Hepatocyte (in vitro differentiated cells): ENCODE data around the gene PAFAH1B1. TPM values are rescaled to one million over a fixed set of nuclear protein-coding genes. Genes with fewer than 3 reads are reported as not detected.
"Not testable (repeated sequence)": the region's sequence is repeated elsewhere in the genome, so short reads cannot be mapped to it uniquely, and the experiment has no call there.

ENCODE experiments used
- DNase-seq: peaks from one replicate; pipeline ENCODE4 v3.0.0-alpha.2; 2016; ENCODE audit warnings: low spot score
- H2AFZ ChIP-seq: fragments of 200-600 bp; sonication (generic); 2 replicates; pipeline ENCODE4 v1.6.0; 2016; ENCODE audit warnings: antibody characterized with exemption, mild to moderate bottlenecking
- H3K27ac ChIP-seq: fragments of 200-600 bp; sonication (generic); 2 replicates; pipeline ENCODE4 v1.5.1; 2016; ENCODE audit warnings: mild to moderate bottlenecking
- H3K27me3 ChIP-seq: fragments of 200-600 bp; sonication (generic); 2 replicates; pipeline ENCODE4 v1.6.1; 2016
- H3K36me3 ChIP-seq: fragments of 200-600 bp; sonication (generic); replicated peaks from 2 replicates; pipeline ENCODE4 v1.5.1; 2016; ENCODE audit warnings: low read depth; ENCODE audit not compliant: insufficient read depth
- H3K4me1 ChIP-seq: fragments of 200-600 bp; sonication (generic); 2 replicates; pipeline ENCODE4 v1.5.1; 2016; ENCODE audit warnings: mild to moderate bottlenecking, moderate library complexity; ENCODE audit not compliant: insufficient read depth
- H3K4me2 ChIP-seq: fragments of 200-600 bp; sonication (generic); 2 replicates; pipeline ENCODE4 v1.6.0; 2016
- H3K4me3 ChIP-seq: fragments of 200-600 bp; sonication (generic); 2 replicates; pipeline ENCODE4 v1.5.1; 2016; ENCODE audit warnings: mild to moderate bottlenecking
- H3K79me2 ChIP-seq: fragments of 200-600 bp; sonication (generic); 2 replicates; pipeline ENCODE4 v1.6.0; 2017; ENCODE audit warnings: mild to moderate bottlenecking
- H3K9me2 ChIP-seq: fragments of 200-600 bp; sonication (generic); replicated peaks from 2 replicates; pipeline ENCODE4 v1.6.0; 2017; ENCODE audit warnings: mild to moderate bottlenecking; ENCODE audit not compliant: insufficient read depth
- H3K9me3 ChIP-seq: fragments of 200-600 bp; sonication (generic); 2 replicates; pipeline ENCODE4 v1.5.1; 2016; ENCODE audit warnings: low read depth, mild to moderate bottlenecking
- H4K20me1 ChIP-seq: fragments of 200-600 bp; sonication (generic); 2 replicates; pipeline ENCODE4 v1.6.0; 2016; ENCODE audit warnings: mild to moderate bottlenecking; ENCODE audit not compliant: insufficient read depth, poor library complexity, severe bottlenecking
- CTCF ChIP-seq: fragments of 200-600 bp; sonication (generic); IDR thresholded peaks from 2 replicates; pipeline ENCODE4 v1.5.1; 2016; ENCODE audit warnings: antibody characterized with exemption, mild to moderate bottlenecking; ENCODE audit not compliant: poor library complexity
- EZH2 ChIP-seq: fragments of 200-600 bp; sonication (generic); IDR thresholded peaks from 2 replicates; pipeline ENCODE4 v1.6.1; 2016; ENCODE audit warnings: antibody characterized with exemption, mild to moderate bottlenecking, borderline replicate concordance
- EZH2phosphoT487 ChIP-seq: fragments of 200-600 bp; sonication (generic); IDR thresholded peaks from one replicate; pipeline ENCODE4 v1.6.1; 2018; ENCODE audit warnings: antibody characterized with exemption, mild to moderate bottlenecking, low read depth, moderate library complexity; ENCODE audit not compliant: unreplicated experiment, severe bottlenecking
- WGBS: methylation state at CpG from one replicate; pipeline ENCODE4 v1.1.6; 2016; ENCODE audit warnings: low lambda C conversion rate; ENCODE audit errors: missing lambda C conversion rate; 5-methylcytosine and 5-hydroxymethylcytosine counted together
- polyA plus RNA-seq: library from polyadenylated mRNA; unstranded; fragments of >200 nt; fragmentation: Nextera tagmentation; extraction: Ambion mirVana; gene quantifications from 2 replicates; pipeline ENCODE4 v1.2.1, GENCODE V29; 2016
- total RNA-seq: library from RNA; depleted of rRNA; stranded (reverse); fragments of >200 nt; gene quantifications from 2 replicates; pipeline ENCODE4 v1.2.3, GENCODE V29; 2014

The PAFAH1B1 gene
- total and polyA plus RNA-seq, 2 experiments from 2014 or later, result 37.5 to 91.8 TPM

GRCh38 chr17:2649191-2649590 lies 55.7 kb downstream of the PAFAH1B1 start:
- TF ChIP-seq EZH2 (no peak), EZH2phosphoT487 (no peak), CTCF (no peak)
- H3K9me3 ChIP-seq, result no peaks in the 10 kb centered on the region
- H3K9me2 ChIP-seq, result no peaks in the 10 kb centered on the region
- no peak overlapping the region for H2AFZ ChIP-seq
- peaks cover 23% of the 10 kb centered on the region for H4K20me1 ChIP-seq
- no peaks in the 10 kb centered on the region for H3K36me3 ChIP-seq
- H3K27me3 ChIP-seq, result no peaks in the 10 kb centered on the region
- DNase-seq, result no peak
- over 99% methylated on average over 11 of the region's 11 CpGs for WGBS
- H3K4me1 ChIP-seq, result no peaks in the 10 kb centered on the region
- H3K79me2 ChIP-seq, result peaks cover 91% of the 10 kb centered on the region
- no peak overlapping the region for H3K4me3 ChIP-seq
- H3K27ac ChIP-seq, result no peak overlapping the region
- H3K4me2 ChIP-seq, result no peak overlapping the region

GRCh38 chr17:2652911-2653310 lies 59.5 kb downstream of the PAFAH1B1 start:
- not testable (repeated sequence) for H3K4me3 ChIP-seq, H3K27ac ChIP-seq, DNase-seq, H3K4me2 ChIP-seq, H3K9me3 ChIP-seq, H3K36me3 ChIP-seq, H3K4me1 ChIP-seq, H3K9me2 ChIP-seq, H2AFZ ChIP-seq, H3K27me3 ChIP-seq
- 99% methylated on average over 3 of the region's 3 CpGs for WGBS
- peaks cover 90% of the 10 kb centered on the region for H3K79me2 ChIP-seq
- H4K20me1 ChIP-seq, result peaks cover 56% of the 10 kb centered on the region

- Histone ChIP-seq H3K4me1 (no peaks in the 10 kb centered on the region), H3K79me2 (peaks cover 92% of the 10 kb centered on the region), H3K4me3 (no peak overlapping the region), H3K27ac (no peak overlapping the region), H3K27me3 (no peaks in the 10 kb centered on the region), H4K20me1 (peaks cover 79% of the 10 kb centered on the region), H3K36me3 (no peaks in the 10 kb centered on the region), H3K9me3 (no peaks in the 10 kb centered on the region), H3K9me2 (no peaks in the 10 kb centered on the region), H3K4me2 (no peak overlapping the region), H2AFZ (no peak overlapping the region)
- TF ChIP-seq EZH2phosphoT487 (no peak), CTCF (no peak), EZH2 (no peak)
- no peak for DNase-seq
- 77% methylated on average over 7 of the region's 7 CpGs for WGBS
Measured at GRCh38 chr17:2655546-2655945, 62.1 kb downstream of the PAFAH1B1 start.

- Histone ChIP-seq H3K4me1 (no peaks in the 10 kb centered on the region), H2AFZ (no peak overlapping the region), H3K79me2 (peaks cover 95% of the 10 kb centered on the region), H3K4me2 (no peak overlapping the region), H3K27ac (no peak overlapping the region), H3K27me3 (no peaks in the 10 kb centered on the region), H3K9me2 (no peaks in the 10 kb centered on the region), H3K36me3 (no peaks in the 10 kb centered on the region), H3K4me3 (no peak overlapping the region), H4K20me1 (peaks cover 84% of the 10 kb centered on the region), H3K9me3 (no peaks in the 10 kb centered on the region)
- TF ChIP-seq CTCF (no peak), EZH2phosphoT487 (no peak), EZH2 (no peak)
- DNase-seq, result no peak
- WGBS, result 0% methylated on average over 1 of the region's 1 CpG
Measured at GRCh38 chr17:2656283-2656682, 62.8 kb downstream of the PAFAH1B1 start.

GRCh38 chr17:2659337-2659736 lies 65.9 kb downstream of the PAFAH1B1 start:
- Histone ChIP-seq H4K20me1 (peaks cover 93% of the 10 kb centered on the region), H3K79me2 (peaks cover 98% of the 10 kb centered on the region)
- not testable (repeated sequence) for H3K9me3 ChIP-seq, DNase-seq, H3K4me1 ChIP-seq, H3K9me2 ChIP-seq, H3K4me3 ChIP-seq, H2AFZ ChIP-seq, H3K4me2 ChIP-seq, H3K36me3 ChIP-seq, H3K27me3 ChIP-seq, H3K27ac ChIP-seq
- 94% methylated on average over 8 of the region's 8 CpGs for WGBS

GRCh38 chr17:2660410-2660809 lies 67.0 kb downstream of the PAFAH1B1 start:
- not testable (repeated sequence) for H3K4me2 ChIP-seq, H2AFZ ChIP-seq, DNase-seq, H3K27ac ChIP-seq, H3K4me1 ChIP-seq, H3K4me3 ChIP-seq, H3K27me3 ChIP-seq, H3K9me3 ChIP-seq, H3K36me3 ChIP-seq, H3K9me2 ChIP-seq
- Histone ChIP-seq H3K79me2 (peaks cover 98% of the 10 kb centered on the region), H4K20me1 (peaks cover 90% of the 10 kb centered on the region)
- WGBS, result 100% methylated on average over 4 of the region's 4 CpGs
